NCI-H510A (cell line): ENCODE data around the gene EPM2A.
"Not testable (repeated sequence)": the region's sequence is repeated elsewhere in the genome, so short reads cannot be mapped to it uniquely, and the experiment has no call there.

ENCODE experiments used
- DNase-seq: peaks from one replicate; lab custom pipeline; 2025; lab: John Stamatoyannopoulos, UW

EPM2A gene

GRCh38 chr6:145729887-145730286 lies 5.4 kb downstream of the EPM2A start:
- no peak for DNase-seq

DNA sequence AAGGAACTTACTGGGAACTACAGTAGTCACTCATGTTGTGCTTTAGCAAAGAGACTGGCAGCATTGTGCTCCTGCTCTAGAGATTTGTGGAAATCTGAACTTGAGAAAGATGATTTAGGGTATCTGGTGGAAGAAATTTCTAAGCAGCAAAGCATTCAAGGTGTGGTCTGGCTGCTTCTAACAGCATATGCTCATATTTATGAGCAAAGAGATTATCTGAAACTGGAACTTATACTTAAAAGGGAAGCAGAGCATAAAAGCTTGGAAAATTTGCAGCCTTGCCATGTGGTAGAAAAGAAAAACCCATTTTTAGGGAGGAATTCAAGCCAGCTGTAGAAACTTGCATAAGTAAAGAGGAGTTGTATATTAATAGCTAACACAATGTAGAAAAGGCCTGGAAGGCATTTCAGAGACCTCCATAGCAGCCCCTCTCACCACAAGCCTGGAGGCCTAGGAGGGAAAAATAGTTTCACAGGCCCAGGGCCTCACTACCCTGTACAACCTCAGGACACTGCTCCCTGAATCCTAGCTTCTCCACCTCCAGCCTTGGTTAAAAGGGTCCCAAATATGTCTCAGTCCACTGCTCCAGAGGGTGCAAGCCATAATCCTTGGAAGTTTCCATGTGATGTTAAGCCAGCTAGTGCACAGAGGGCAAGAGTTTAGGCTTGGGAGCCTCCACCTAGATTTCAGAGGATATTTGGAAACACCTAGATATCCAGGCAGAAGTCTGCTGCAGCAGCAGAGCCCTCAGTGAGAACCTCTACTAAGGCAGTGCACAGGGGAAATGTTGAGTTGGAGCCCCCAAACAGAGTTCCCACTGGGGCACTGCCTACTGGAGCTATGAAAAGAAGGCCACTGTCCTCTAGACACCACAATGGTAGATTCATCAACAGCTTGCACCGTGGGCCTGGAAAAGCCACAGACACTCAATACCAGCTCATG lies 6.6 kb downstream of the EPM2A start:
- no peak for DNase-seq

DNA sequence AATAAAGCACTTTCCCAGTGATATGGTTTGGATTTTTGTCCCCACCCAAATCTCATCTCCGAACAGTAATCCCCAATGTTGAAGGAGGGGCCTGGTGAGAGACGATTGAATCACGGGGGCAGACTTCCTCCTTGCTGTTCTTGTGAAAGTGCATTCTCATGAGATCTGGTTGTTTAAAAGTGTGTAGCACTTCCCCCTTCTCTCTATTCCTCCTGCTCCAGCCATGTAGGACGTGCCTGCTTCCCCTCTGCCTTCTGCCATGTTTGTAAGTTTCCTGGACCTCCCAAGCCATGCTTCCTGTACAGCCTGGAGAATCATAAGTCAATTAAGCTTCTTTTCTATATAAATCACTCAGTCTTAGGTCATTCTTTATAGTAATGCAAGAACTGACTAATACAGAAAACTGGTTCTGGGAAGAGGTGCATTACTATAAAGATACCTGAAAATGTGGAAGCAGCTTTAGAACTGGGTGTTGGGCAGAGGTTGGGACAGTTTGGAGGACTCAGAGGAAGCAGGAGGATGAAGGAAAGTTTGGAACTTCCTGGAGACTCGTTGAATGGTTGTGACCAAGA lies 7.4 kb downstream of the EPM2A start:
- no peak for DNase-seq

DNA sequence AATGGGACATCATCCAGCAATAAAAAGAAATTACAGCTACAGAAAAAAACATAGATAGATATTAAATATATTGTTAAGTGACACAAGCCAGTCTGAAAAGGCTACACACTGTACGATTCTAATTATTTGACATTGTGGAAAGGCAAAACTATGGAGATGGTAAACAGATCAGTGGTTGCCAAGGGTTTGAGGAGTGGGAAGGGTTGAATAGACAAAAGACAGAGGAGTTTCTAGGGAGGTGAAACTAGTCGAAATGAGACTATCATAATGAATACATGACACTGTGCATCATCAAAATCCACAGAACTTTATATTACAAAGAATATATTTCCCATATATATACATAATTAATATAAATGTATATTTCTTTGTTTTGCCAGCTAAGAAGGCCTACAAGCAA lies 9.8 kb downstream of the EPM2A start:
- DNase-seq = no peak

GRCh38 chr6:145723646-145724045 lies 11.7 kb downstream of the EPM2A start:
- DNase-seq = no peak

DNA sequence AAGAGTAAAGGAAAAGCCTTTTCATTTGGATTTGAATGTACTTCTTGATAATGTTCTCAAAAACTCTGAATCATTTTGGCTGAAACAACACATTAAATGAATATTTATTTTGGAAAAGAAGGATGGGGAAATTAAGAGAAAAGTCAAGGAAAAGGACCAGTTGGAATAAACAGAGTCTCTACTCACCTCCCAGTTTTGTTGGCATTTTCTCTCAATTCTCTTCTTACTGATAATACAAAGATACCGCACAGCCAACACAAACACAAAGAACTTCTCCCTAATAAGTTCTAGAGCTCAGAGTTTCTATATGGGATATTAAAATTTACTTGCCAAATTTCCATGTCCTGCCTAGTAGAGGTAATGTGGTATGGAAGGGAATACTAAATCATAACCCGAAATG lies 13.1 kb downstream of the EPM2A start:
- no peak for DNase-seq

DNA sequence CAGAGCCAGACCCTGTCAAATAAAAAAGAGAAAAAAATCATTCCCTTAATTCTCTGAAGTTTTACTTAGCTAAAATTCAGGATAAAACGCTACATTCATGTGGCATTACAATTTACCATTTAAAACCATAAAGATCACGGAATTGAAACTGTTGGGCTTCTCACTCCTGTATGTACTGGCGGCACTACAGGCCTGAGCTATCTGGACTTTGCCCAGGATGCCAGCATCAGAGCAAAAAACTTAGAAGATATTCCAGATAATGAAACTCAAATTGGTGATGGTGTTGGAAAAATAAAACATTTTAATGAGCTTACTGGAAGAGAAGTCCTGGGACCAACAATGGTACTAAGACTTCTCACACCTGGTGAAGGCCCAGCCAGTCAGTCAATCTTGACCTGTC lies 14.2 kb downstream of the EPM2A start:
- DNase-seq = no peak

DNA sequence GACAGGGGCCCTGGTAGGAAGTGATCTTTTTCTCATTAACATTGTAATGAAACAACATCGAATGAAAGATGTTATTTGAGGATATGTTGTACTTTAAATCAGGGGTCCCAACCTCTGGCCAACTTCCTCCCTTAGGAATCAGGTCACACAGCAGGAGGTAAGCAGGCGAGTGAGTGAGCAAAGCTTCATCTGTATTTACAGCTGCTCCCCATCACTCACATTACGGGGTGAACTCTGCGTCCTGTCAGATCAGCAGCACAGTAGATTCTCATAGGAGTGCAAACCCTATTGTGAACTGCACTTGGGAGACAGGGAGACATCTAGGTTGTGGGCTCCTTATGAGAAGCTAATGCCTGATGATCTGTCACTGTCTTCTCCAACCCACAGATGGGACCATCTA lies 19.9 kb downstream of the EPM2A start:
- no peak for DNase-seq

DNA sequence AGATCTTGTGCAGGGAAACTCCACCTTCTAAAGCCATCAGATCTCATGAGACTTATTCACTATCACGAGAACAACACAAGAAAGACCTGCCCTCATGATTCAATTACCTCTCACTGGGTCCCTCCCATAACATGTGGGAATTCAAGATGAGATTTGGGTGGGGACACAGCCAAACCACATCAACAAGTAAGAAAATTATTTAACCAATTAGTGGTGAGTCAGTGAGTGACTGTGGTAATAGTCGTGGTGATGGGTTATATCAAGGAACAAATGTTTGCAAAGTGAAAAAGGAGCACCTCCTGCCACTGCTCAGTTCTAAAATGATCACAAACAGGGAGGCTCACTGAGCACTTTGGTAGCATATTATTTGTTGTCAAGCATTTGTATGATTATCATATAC lies 20.6 kb downstream of the EPM2A start:
- no peak for DNase-seq

GRCh38 chr6:145713773-145714172 lies 21.5 kb downstream of the EPM2A start:
- DNase-seq = no peak

DNA sequence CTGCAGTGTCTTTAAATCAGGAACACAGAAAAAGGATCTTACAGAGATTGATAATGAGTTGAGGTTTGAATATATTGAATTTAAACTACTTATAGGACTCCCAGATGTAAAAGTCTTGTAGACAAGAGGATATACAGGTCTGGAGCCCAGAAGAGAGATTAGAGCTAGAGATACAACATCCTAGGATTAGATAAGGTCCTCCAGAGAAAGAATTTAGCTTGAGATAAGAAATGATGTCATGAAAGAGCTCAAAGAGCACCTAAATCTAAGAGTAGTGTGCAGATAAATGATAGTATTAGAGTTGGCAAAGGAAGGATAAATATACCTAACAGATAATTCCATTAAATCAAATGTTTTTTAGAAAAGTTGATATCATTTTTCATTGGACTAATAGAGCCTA lies 23.9 kb downstream of the EPM2A start:
- DNase-seq = no peak

- no peak for DNase-seq
Observed at GRCh38 chr6:145707397-145707796, 27.9 kb downstream of the EPM2A start.

DNA sequence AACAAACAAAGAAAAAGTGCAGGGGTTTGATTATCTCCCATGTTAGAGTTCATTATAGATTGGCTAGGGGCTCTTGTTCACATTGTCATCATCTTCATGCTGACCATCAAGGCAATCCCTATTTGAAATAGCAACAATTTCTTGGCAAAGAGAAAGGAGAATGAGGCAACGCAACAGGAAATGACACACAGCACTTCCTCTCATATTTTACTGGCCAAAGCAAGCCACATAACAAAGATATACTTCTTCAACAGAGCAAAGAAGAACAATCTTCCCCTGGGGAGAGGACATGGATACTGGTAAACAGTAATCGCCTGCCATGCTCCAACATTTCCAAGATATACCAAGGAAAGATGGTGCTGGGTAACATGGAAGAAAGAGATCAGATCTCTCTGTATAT lies 29.8 kb downstream of the EPM2A start:
- no peak for DNase-seq

DNA sequence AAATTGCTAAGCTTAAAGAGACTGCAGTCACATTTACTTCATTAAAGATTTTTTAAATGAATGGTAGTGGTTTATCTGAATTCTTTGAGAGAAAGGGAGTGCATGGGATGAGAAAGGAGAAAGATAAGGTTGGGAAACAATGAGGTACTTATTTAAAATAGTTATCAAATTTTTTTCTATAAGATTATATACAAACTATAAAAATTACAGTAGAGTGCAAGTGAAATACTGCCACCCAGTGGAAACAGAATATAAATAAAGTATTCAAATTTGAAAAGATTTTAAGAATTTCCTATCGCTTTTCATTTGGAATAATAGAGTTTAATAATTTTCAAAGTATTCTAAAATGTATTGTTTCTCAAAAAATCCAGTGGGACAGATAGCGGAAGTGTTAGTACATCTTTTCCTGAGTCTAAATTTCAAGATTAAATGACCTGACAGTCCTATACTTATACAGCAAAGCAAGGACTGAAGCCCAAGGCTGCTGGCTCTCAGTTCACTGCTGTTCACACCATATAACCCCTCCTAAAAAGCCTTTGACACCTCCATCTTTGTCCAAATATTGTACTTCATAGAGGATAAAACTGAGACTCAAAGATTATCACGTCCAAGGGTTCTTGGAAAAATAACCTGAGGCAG lies 31.1 kb downstream of the EPM2A start:
- no peak for DNase-seq

DNA sequence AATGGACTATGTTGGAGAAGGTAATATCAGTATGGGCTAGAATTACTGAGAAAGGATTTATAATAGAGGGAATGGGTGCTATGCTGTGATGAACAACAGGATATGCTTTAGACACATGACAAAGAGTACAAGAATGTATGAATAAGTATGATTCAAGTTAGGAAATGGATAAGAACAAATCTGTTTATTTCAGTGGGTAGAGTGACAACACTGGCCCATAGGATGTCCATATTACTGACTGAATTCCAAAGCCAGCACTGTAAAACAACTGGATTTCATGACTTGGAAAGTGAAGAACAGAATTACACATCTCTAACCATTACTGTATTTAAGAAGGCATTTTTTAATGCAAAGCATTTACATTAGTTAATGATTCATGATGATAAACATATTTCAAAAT lies 35.9 kb downstream of the EPM2A start:
- DNase-seq = no peak

- DNase-seq = not testable (repeated sequence)
Observed at GRCh38 chr6:145697401-145697800, 37.9 kb downstream of the EPM2A start.

DNA sequence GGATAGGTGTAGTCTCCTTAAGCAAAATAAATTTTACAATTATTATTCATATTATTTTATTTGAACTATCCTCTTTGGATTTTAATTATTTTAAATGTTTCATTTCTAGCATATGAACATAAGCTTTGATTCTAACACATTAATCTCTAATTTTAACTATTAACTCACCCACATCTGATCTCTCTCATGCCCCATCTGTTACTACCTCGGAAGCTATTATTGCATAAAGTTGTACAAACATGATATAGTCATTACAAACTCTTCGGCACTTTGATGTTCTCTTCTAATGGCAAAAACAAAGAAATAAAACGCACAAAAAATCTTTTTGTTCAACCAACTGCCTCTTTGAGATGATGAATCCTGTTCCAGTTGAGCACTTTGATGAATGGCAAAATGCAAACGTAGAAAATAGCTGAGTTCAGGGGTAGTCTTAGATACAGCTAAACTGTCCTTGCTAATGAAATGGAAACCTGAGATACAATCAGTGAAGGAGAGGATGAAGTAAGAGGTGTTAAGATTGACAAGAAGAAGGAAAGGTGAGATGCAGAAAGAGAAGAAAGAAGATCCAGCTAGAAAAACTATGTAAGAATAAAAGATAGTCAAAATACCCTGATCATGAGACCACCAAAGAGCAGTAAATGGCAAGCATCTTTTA lies 41.1 kb downstream of the EPM2A start:
- no peak for DNase-seq

DNA sequence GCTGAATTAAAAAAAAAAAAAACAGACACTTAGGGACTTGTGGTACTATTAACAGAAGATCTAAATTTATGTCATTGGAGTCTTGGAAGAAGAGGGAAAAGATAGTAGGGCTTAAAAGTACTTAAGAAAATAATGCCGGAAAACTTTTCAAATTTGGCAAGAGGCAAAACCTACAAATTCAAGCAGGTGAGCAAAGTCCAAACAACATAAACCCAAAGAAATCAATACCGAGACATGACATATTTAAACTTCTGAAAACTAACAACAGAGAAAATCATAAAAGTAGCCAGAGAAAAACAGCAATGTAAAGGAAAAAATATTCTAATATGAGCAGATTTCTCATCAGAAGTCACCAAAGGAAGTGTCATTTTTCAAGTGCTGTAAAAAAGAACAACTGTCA lies 44.4 kb downstream of the EPM2A start:
- DNase-seq = no peak

DNA sequence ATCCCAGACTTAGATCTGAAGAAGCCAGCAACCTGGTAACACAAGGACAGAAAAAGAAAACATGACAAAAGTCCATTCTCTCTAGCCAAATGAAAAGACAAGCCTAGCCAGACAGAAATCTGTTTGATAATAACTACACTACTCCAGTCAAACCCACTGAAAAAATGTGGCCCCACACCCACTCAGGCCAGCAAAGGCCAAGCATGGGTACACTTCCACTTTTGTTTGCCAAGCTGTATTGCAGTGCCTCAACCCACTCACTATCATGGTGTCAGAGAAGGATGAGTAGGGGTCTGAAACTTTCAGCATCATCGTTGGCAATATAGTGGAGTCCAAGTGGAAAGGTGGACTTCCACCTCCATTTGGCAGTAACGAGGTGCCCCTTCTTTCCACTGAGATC lies 45.8 kb downstream of the EPM2A start:
- no peak for DNase-seq

DNA sequence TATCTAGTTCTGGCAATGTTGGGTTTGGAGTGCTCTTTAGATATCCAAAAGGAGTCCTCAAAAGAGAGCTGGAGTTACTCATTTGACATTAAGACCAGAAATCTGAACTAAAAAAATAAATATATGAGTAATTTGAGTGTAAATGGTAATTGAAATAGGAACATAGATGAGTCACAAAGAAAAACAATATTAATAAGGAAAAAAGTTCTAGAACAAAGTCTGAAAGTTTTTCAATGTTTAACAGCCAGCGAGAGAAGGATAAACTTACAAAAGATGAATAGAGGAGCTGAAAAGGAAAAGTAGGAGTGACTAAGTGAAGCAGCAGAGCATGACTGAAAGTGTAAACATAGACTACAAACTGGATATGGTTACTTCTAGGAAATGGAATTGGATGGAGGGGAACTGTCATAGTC lies 46.8 kb downstream of the EPM2A start:
- no peak for DNase-seq

GRCh38 chr6:145685932-145686331 lies 49.4 kb downstream of the EPM2A start:
- no peak for DNase-seq

DNA sequence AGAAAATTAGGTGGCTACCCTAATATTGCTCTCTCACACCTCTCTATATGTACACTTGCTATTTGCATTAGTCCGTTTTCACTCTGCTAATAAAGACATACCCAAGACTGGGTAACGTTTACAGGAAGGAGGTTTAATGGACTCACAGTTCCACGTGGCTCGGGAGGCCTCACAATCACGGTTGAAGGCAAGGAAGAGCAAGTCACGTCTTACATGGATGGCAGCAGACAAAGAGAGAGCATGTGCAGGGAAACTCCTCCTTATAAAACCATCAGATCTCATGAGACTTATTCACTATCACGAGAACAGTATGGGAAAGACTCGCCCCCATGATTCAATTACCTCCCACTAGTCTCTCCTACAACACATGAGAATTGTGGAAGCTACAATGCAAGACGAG lies 53.4 kb downstream of the EPM2A start:
- DNase-seq = no peak

DNA sequence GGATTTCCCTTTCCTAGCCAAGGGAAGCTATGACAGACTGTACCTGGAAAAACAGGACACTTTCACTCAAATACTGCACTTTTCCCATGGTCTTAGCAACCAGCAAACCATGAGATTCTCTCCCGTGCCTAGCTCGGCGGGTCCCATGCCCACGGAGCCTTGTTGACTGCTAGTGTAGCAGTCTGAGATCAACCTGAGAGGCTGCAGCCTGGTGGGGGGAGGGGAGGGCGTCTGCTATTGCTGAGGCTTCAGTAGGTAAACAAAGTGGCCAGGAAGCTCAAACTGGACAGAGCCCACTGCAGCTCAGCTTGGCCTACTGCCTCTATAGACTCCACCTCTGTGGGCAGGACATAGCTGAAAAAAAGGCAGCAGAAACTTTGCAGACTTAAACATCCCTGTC lies 61.8 kb downstream of the EPM2A start:
- no peak for DNase-seq
